ENCODE data around the gene SORCS1. TPM values are rescaled to one million over a fixed set of nuclear protein-coding genes. Genes with fewer than 3 reads are reported as not detected.

Gene SORCS1
- total RNA-seq, 2 experiments from 2014 or later = not detected

DNA sequence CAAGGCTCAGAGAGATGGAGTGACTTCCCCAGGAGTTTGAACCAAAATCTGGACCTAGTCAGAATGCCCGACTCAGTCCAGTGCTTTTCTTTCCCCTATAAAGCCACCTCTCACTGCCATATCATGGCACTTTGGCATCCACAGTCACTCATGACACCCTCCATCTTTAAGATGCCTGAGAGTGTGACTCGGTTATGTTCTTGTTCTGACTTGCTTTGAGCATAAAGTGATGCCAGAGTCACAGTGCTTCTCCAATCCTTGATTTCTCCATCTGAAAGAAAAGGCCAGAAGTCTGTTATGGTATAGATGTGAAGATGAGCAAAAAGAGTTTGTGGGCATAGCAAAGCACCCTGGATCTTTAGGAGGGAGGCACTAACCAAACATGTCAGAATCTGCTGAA, 538.1 kb downstream of the SORCS1 start:
- no peaks in the 10 kb centered on the region for H3K9me3 Mint-ChIP-seq
- no peaks in the 10 kb centered on the region for H3K4me1 Mint-ChIP-seq
- DNase-seq = no peak
- H3K27me3 Mint-ChIP-seq = no peaks in the 10 kb centered on the region
- H3K4me3 Mint-ChIP-seq = no peak overlapping the region
- CTCF ChIA-PET = no interaction called here
- no peak overlapping the region for H3K27ac Mint-ChIP-seq
- H3K36me3 Mint-ChIP-seq (ENCODE audit: low read depth) = no peaks in the 10 kb centered on the region
- POLR2A ChIA-PET = no interaction called here

DNA sequence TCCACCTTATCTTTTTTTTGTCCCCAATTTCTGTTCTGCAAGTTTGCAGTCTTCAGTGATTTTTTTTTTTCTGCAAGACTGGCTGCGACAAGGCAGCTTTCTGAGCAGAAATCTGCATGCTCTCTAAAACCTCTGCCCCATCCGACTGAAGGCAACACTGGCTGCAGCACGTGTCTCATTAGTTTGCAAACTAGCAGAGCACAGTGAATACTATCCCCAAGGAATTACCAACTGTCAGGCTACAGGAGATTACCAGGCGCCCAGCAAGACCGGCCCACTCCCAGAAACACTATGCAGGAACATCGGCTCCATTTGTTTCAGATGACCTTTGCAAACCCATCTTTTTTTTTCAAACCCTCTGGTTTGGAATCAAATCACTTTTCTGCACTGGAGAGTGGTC, 538.8 kb downstream of the SORCS1 start:
- DNase-seq = no peak
- Mint-ChIP-seq H3K4me1 (no peaks in the 10 kb centered on the region), H3K9me3 (no peaks in the 10 kb centered on the region), H3K27ac (no peak overlapping the region), H3K4me3 (no peak overlapping the region), H3K36me3 (ENCODE audit: low read depth) (no peaks in the 10 kb centered on the region), H3K27me3 (no peaks in the 10 kb centered on the region)
- ChIA-PET POLR2A (no interaction called here), CTCF (no interaction called here)

DNA sequence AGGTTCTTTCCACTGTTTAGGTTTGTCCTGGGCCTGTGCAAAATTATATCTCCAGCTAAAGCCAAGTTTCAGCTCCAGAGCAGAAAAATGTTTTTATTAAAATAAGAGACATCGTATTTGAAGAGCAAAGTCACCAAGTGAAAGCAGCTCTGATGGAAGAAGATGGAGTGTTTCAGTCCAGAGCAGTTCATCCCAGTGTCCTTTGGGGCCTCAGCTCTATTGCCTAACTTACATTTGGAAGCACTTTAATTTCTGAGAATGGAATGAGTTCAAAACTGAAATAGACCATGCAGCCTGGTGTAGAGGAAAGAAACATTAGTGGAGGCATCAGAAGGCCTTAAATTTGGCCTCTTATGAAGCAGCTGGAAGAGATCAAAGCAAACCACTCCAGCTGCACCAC, 545.2 kb downstream of the SORCS1 start:
- Mint-ChIP-seq H3K9me3 (no peaks in the 10 kb centered on the region), H3K4me1 (no peaks in the 10 kb centered on the region), H3K4me3 (no peak overlapping the region), H3K27me3 (no peaks in the 10 kb centered on the region), H3K36me3 (ENCODE audit: low read depth) (no peaks in the 10 kb centered on the region), H3K27ac (no peak overlapping the region)
- ChIA-PET CTCF (no interaction called here), POLR2A (interaction anchor here (0.6 kb wide), 1 partner anchor 37 kb away, joined by 6 read pairs; no protein-coding TSS in a partner anchor)
- DNase-seq = no peak

DNA sequence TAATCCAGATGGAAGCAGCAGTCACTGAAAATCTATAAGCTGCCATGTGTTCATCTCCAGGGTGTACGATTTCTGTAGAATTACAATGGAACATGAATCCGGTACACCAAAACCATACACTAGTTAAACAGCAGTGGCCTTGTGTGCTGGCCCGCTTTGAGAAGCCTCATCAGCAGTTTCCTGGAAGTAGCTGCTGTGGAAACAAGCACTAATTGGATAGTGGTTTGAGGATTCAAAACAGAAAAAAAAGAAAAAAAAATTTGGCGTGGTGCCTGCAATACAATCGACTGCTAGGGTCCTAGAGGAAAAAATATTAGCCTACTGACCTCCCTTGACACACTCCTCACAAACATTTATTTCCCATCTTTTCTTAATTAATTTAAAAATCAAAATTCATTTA, 545.9 kb downstream of the SORCS1 start:
- ChIA-PET CTCF (no interaction called here), POLR2A (no interaction called here)
- Mint-ChIP-seq H3K27me3 (no peaks in the 10 kb centered on the region), H3K9me3 (no peaks in the 10 kb centered on the region), H3K27ac (no peak overlapping the region), H3K36me3 (ENCODE audit: low read depth) (no peaks in the 10 kb centered on the region), H3K4me3 (no peak overlapping the region), H3K4me1 (no peaks in the 10 kb centered on the region)
- DNase-seq = no peak

DNA sequence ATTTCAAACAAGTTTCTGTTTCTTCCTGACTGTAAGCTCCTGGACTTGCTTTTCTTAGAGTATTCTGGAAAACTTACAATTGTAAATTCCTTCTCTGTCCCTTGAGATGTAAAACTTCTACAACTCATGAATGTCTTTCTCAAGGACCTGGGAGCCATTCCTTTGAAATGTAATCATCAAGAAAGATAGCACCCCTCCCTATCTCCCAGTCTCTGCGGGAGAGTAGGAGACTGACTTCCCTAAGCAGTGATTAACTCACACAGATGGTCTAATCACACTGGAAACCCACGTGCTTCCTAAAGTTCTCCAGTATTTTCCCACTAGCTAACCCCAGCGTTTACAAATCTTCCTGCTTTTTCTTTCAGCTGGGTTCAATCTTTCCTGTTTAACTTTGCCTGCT, 549.4 kb downstream of the SORCS1 start:
- Mint-ChIP-seq H3K27ac (no peak overlapping the region), H3K4me3 (no peak overlapping the region), H3K4me1 (no peaks in the 10 kb centered on the region), H3K27me3 (no peaks in the 10 kb centered on the region), H3K36me3 (ENCODE audit: low read depth) (no peaks in the 10 kb centered on the region), H3K9me3 (no peaks in the 10 kb centered on the region)
- no peak for DNase-seq
- ChIA-PET CTCF (no interaction called here), POLR2A (no interaction called here)

DNA sequence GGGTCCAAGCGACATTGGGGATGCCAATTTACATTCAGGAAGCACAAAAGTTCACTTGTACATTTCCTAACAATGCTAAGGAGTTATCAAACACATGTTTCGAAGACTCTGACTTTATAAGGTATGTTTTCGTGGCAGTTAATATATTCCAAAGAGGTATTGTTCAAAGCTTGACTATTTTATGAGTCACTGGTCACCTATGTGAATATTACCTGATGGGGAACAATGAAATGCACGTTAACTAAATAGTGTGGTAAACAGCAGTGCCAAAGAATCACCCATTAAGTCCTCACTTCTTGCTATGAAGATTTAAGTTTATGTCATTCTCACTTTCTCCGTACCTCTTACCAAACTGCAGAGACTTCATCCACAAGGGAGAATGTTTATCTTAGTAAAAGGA, 550.2 kb downstream of the SORCS1 start:
- CTCF ChIA-PET = no interaction called here
- H3K36me3 Mint-ChIP-seq (ENCODE audit: low read depth) = no peaks in the 10 kb centered on the region
- no peaks in the 10 kb centered on the region for H3K9me3 Mint-ChIP-seq
- DNase-seq = no peak
- no peaks in the 10 kb centered on the region for H3K27me3 Mint-ChIP-seq
- no peaks in the 10 kb centered on the region for H3K4me1 Mint-ChIP-seq
- POLR2A ChIA-PET = no interaction called here
- no peak overlapping the region for H3K4me3 Mint-ChIP-seq
- H3K27ac Mint-ChIP-seq = no peak overlapping the region

DNA sequence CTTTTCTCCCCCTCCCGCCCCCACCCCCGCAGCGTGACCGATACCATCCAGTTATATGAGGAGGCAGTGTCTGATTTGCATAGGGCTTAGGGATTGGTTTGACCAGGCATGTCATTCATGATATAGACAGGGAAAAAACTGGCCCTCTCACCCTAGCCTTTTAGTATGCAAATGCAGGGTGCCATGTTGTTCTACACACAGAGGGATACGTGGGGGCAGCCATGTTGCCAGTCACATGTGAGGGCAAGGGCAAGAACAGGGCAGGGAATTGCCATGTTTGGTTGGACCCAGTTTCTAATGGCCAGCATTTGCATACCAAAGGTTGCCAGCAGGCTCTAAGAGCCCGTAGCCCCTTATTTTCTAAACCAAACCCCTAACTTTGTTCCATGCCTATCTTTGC, 552.1 kb downstream of the SORCS1 start:
- Mint-ChIP-seq H3K27ac (no peak overlapping the region), H3K9me3 (no peaks in the 10 kb centered on the region), H3K4me3 (no peak overlapping the region), H3K4me1 (no peaks in the 10 kb centered on the region), H3K36me3 (ENCODE audit: low read depth) (no peaks in the 10 kb centered on the region), H3K27me3 (no peaks in the 10 kb centered on the region)
- no peak for DNase-seq
- POLR2A ChIA-PET = no interaction called here
- CTCF ChIA-PET = no interaction called here

DNA sequence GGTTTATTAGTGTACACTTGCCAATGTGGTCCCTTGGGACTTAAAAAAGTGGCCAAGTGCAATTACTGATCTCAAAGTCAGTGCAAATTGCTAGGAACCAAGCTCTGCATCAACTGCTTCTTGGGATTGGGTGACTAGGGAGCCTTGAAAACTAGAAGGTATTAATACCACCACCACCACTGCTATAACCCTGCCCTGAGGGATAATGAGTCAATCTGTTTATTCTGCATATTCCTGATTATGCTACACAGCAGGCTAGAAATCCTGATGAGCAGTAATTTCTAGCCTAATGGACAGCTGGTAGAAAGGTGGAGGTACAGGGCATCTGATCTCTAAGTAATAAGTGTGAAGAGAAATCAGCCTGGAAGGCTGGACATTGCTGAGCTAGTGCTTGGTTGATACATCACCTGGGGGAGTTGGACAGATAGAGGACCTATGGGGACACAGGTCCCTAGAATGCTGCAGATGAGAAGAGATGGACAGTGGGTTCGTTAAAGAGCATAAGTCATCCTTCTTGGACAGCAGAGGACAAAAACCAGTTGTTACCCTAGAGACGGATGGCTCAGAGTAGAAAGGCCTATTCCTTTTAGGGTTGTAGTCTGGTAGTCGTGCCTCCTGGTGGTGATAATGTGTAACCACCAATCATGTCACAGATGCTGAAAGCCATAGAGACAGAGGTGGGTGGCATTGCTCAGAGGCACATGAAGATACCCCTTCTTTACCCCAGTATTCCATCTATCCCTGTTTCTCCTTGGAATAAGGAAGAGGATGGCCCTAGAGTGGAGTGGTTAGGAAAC, 554.8 kb downstream of the SORCS1 start:
- ChIA-PET CTCF (no interaction called here), POLR2A (no interaction called here)
- H3K27ac Mint-ChIP-seq = no peak overlapping the region
- no peaks in the 10 kb centered on the region for H3K27me3 Mint-ChIP-seq
- no peaks in the 10 kb centered on the region for H3K9me3 Mint-ChIP-seq
- no peaks in the 10 kb centered on the region for H3K4me1 Mint-ChIP-seq
- H3K36me3 Mint-ChIP-seq (ENCODE audit: low read depth) = no peaks in the 10 kb centered on the region
- H3K4me3 Mint-ChIP-seq = no peak overlapping the region
- DNase-seq = no peak

DNA sequence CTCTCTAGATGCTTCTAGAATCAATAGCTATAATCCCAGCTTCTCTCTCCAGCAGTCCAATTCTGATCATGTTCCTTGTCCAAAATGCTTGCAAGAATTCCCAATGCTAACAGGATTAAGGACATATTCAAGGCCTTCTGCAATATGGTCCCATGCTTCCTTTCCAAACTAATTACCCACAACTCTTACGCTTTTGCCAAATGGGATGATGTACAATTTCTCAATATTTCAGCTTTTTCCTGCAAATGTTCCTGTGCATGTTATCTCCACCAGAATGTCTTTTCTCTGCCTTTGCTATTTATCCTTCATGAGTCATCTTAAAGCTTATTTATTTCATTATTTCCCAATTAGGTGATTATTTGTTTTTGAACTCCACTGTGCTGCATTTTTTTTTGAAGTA, 556.4 kb downstream of the SORCS1 start:
- Mint-ChIP-seq H3K27ac (no peak overlapping the region), H3K4me1 (no peaks in the 10 kb centered on the region), H3K36me3 (ENCODE audit: low read depth) (no peaks in the 10 kb centered on the region), H3K4me3 (no peak overlapping the region), H3K9me3 (peaks cover 2% of the 10 kb centered on the region), H3K27me3 (no peaks in the 10 kb centered on the region)
- no peak for DNase-seq
- ChIA-PET CTCF (no interaction called here), POLR2A (no interaction called here)

DNA sequence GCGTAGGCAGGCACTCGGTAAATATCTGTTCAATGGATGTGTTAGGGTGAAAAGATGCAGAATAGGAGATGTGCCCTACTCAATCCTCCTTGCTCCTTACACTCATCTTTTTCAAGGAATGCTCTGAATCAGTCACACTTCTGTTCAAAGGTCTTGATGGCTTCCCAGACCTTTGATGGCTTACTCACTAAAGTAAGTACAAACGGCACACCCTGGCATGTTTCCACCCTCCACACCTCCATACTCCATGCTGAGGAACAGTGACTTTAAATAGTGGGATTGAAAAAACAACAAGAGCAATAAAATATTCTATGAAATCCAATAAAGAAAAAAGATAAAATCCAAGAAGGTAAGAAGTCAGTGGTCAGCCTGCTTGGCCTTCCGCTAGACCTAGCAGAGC, 569.2 kb downstream of the SORCS1 start:
- Mint-ChIP-seq H3K9me3 (no peaks in the 10 kb centered on the region), H3K4me1 (no peaks in the 10 kb centered on the region), H3K27me3 (no peaks in the 10 kb centered on the region), H3K36me3 (ENCODE audit: low read depth) (no peaks in the 10 kb centered on the region), H3K4me3 (no peak overlapping the region), H3K27ac (no peak overlapping the region)
- CTCF ChIA-PET = interaction anchor here (0.6 kb wide), 1 partner anchor 613 kb away, joined by 3 read pairs; no protein-coding TSS in a partner anchor
- no peak for DNase-seq
- POLR2A ChIA-PET = no interaction called here

DNA sequence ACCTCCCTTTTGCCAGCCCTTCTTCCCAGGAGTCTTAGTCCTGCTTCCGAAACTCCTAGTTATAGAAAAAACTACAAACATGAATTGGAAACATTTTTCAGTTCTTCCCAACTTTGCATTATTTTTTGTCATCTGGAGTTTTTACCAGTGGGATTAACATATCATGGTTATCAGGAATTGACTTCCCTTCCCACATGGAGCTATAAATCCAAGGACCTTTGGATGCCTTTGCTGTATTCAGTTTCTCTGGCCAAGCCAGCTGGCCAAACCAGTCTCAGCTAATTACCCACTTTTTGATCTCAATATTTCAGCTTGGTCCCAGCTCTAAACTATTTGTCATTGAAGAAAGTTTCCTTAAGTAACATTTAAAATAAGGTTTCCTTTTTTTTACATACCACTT, 570.6 kb downstream of the SORCS1 start:
- ChIA-PET POLR2A (no interaction called here), CTCF (no interaction called here)
- no peaks in the 10 kb centered on the region for H3K9me3 Mint-ChIP-seq
- H3K27ac Mint-ChIP-seq = no peak overlapping the region
- no peaks in the 10 kb centered on the region for H3K36me3 Mint-ChIP-seq (ENCODE audit: low read depth)
- no peaks in the 10 kb centered on the region for H3K27me3 Mint-ChIP-seq
- DNase-seq = no peak
- no peaks in the 10 kb centered on the region for H3K4me1 Mint-ChIP-seq
- no peak overlapping the region for H3K4me3 Mint-ChIP-seq

DNA sequence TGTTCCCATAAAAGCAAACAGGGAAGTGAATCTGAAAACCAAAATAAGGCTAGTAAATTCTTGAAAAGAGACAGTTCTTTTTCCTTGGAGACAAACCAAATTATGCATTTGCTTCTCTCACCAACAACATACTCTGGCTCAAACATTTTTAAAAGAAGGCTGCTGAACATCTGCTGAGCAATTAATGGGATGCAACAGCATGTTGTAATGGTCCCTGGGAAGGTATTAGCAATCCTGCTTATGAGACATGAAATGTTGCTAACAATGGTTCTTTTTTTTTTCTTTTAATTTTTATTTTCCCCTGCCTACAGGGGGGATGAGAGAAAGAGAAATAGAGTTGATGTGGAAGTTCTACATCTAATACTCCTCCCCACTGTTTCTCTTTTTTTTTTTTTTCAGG, 572.1 kb downstream of the SORCS1 start:
- Mint-ChIP-seq H3K27ac (no peak overlapping the region), H3K4me1 (no peaks in the 10 kb centered on the region), H3K36me3 (ENCODE audit: low read depth) (no peaks in the 10 kb centered on the region), H3K9me3 (no peaks in the 10 kb centered on the region), H3K27me3 (no peaks in the 10 kb centered on the region), H3K4me3 (no peak overlapping the region)
- CTCF ChIA-PET = interaction anchor here (0.6 kb wide), 1 partner anchor 7 kb away, joined by 3 read pairs; no protein-coding TSS in a partner anchor
- no peak for DNase-seq
- POLR2A ChIA-PET = no interaction called here

DNA sequence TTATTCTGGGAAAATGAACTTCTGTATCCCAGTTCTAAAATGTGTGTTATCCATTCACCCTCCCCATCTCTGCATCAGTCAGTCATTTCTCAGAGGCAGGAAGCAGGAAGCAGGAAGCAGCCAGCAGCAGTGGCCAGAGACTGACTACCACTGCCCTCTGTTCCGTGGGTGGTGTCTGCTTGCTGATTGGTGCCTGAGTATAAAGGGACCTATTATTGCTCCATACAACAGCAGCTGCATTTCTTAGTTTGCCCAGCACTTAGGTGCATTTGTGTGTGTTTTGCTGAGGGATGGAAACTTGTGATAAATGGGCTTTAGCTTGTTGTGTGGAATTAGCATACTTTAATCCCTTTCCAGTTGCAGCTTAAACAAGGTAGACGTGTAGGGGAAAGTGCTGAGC, 582.2 kb downstream of the SORCS1 start:
- Mint-ChIP-seq H3K9me3 (no peaks in the 10 kb centered on the region), H3K27ac (no peak overlapping the region), H3K4me1 (no peaks in the 10 kb centered on the region), H3K4me3 (no peak overlapping the region), H3K27me3 (no peaks in the 10 kb centered on the region), H3K36me3 (ENCODE audit: low read depth) (no peaks in the 10 kb centered on the region)
- ChIA-PET CTCF (no interaction called here), POLR2A (no interaction called here)
- DNase-seq = no peak

DNA sequence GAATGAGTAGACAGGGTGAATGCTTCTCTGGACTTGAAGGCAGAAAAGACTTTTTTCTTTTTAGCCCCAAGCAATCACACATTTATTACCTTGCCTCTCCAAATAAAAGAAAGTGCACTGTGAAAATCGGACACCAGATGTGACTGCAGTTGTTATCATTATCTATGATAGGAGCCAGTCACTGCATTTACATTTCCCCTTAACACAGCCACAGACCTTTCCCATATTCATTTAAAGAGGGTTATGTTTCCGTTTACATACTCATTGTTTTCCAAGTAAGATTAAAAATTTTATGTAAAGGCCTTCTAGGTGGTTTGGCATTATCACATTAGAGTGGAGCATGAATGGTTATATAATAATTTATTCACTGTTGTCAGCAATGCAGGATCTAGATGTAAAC, 586.8 kb downstream of the SORCS1 start:
- no peaks in the 10 kb centered on the region for H3K27me3 Mint-ChIP-seq
- no peaks in the 10 kb centered on the region for H3K4me1 Mint-ChIP-seq
- H3K27ac Mint-ChIP-seq = no peak overlapping the region
- H3K36me3 Mint-ChIP-seq (ENCODE audit: low read depth) = no peaks in the 10 kb centered on the region
- no peaks in the 10 kb centered on the region for H3K9me3 Mint-ChIP-seq
- POLR2A ChIA-PET = no interaction called here
- DNase-seq = no peak
- H3K4me3 Mint-ChIP-seq = no peak overlapping the region
- CTCF ChIA-PET = no interaction called here
